ENCODE results near the gene ATG4C. TPM values are rescaled to one million over a fixed set of nuclear protein-coding genes. Genes with fewer than 3 reads are reported as not detected.

ATG4C gene
- polyA plus RNA-seq, 1 donor (not counting 4 experiments of a cell fraction or from before 2014, with no cell fraction given): 9.1 TPM

GRCh38 chr1:62800825-62801306 lies 16.9 kb downstream of the ATG4C start:
- Histone ChIP-seq H3K4me1 (ENCODE audit: control insufficient read depth, extremely low read depth, insufficient read depth, low read length) (no peaks in the 10 kb centered on the region), H3K27me3 (ENCODE audit: control insufficient read depth, extremely low read depth, insufficient read depth, low read length) (no peaks in the 10 kb centered on the region), H3K9me1 (ENCODE audit: control insufficient read depth, extremely low read depth, insufficient read depth, low read length) (no peaks in the 10 kb centered on the region), H3K9ac (ENCODE audit: control insufficient read depth, extremely low read depth, insufficient read depth, low read length) (no peak overlapping the region), H3K79me2 (ENCODE audit: control insufficient read depth, insufficient read depth, low read length) (no peaks in the 10 kb centered on the region), H3K36me3 (ENCODE audit: control insufficient read depth in 2 of 2, extremely low read depth in 1 of 2, insufficient read depth in 2 of 2, low read length in 2 of 2) (no peaks in the 10 kb centered on the region), H4K20me1 (ENCODE audit: control insufficient read depth, extremely low read depth, insufficient read depth, low read length) (no peaks in the 10 kb centered on the region), H3K9me3 (ENCODE audit: control insufficient read depth, low read depth, low read length) (no peaks in the 10 kb centered on the region), H2AFZ (ENCODE audit: control insufficient read depth, low read length) (no peak overlapping the region), H3K4me2 (ENCODE audit: control insufficient read depth, extremely low read depth, insufficient read depth, low read depth, low read length) (no peak overlapping the region), H3K4me3 (ENCODE audit: control insufficient read depth in 2 of 3, extremely low read depth in 1 of 3, insufficient read depth in 2 of 3, low read depth in 1 of 3, low read length in 3 of 3) (no peak overlapping the region), H3K27ac (ENCODE audit: control insufficient read depth, insufficient read depth, low read length) (no peak overlapping the region)
- TF ChIP-seq CTCF (optimal IDR thresholded peaks at IDR 0.05 in 1 of 3, IDR thresholded peaks at IDR 0.05 in 1 of 3, conservative IDR thresholded peaks at IDR 0.05 in 1 of 3; ENCODE audit: extremely low read depth in 1 of 3, insufficient read depth in 2 of 3, low read length in 3 of 3): no peak
- TF ChIP-seq EZH2 (IDR thresholded peaks at IDR 0.05; ENCODE audit: low read length): no peak
- no peak for DNase-seq (ENCODE audit: low read depth, low spot score)
- FAIRE-seq: no peak
- dilution Hi-C loops (cut with MboI; ENCODE audit: extremely low pct_ligation_motif_present, low sequenced_read_pairs): no loop called here

GRCh38 chr1:62809788-62810187 lies 25.9 kb downstream of the ATG4C start:
- dilution Hi-C loops (cut with MboI; ENCODE audit: extremely low pct_ligation_motif_present, low sequenced_read_pairs): no loop called here
- DNase-seq (ENCODE audit: low read depth, low spot score) (no peak), FAIRE-seq (no peak)
- no peaks in the 10 kb centered on the region for H3K9me3 ChIP-seq (ENCODE audit: control insufficient read depth, low read depth, low read length)
- no peaks in the 10 kb centered on the region for H3K79me2 ChIP-seq (ENCODE audit: control insufficient read depth, insufficient read depth, low read length)
- no peak overlapping the region for H3K4me2 ChIP-seq (ENCODE audit: control insufficient read depth, extremely low read depth, insufficient read depth, low read depth, low read length)
- no peak overlapping the region for H3K27ac ChIP-seq (ENCODE audit: control insufficient read depth, insufficient read depth, low read length)
- TF ChIP-seq EZH2 (IDR thresholded peaks at IDR 0.05; ENCODE audit: low read length) (no peak), CTCF (optimal IDR thresholded peaks at IDR 0.05 in 1 of 3, IDR thresholded peaks at IDR 0.05 in 1 of 3, conservative IDR thresholded peaks at IDR 0.05 in 1 of 3; ENCODE audit: extremely low read depth in 1 of 3, insufficient read depth in 2 of 3, low read length in 3 of 3) (no peak)
- no peaks in the 10 kb centered on the region for H3K27me3 ChIP-seq (ENCODE audit: control insufficient read depth, extremely low read depth, insufficient read depth, low read length)
- H3K9me1 ChIP-seq (ENCODE audit: control insufficient read depth, extremely low read depth, insufficient read depth, low read length): no peaks in the 10 kb centered on the region
- no peak overlapping the region for H2AFZ ChIP-seq (ENCODE audit: control insufficient read depth, low read length)
- H3K36me3 ChIP-seq (ENCODE audit: control insufficient read depth in 2 of 2, extremely low read depth in 1 of 2, insufficient read depth in 2 of 2, low read length in 2 of 2): no peaks in the 10 kb centered on the region
- no peak overlapping the region for H3K9ac ChIP-seq (ENCODE audit: control insufficient read depth, extremely low read depth, insufficient read depth, low read length)
- no peak overlapping the region for H3K4me3 ChIP-seq (ENCODE audit: control insufficient read depth in 2 of 3, extremely low read depth in 1 of 3, insufficient read depth in 2 of 3, low read depth in 1 of 3, low read length in 3 of 3)
- H4K20me1 ChIP-seq (ENCODE audit: control insufficient read depth, extremely low read depth, insufficient read depth, low read length): no peaks in the 10 kb centered on the region
- no peaks in the 10 kb centered on the region for H3K4me1 ChIP-seq (ENCODE audit: control insufficient read depth, extremely low read depth, insufficient read depth, low read length)

Data from keratinocyte (primary cell).